H1 (cell line): ENCODE results near the gene RAB5B. TPM values are rescaled to one million over a fixed set of nuclear protein-coding genes. Genes with fewer than 3 reads are reported as not detected.

Experiments
- CTCF ChIA-PET: fragments of 300-600 bp; sonication (Branson Sonifier 250); formaldehyde crosslinking; loops from one replicate; lab custom pipeline; 2021; ENCODE audit not compliant: partially characterized antibody; lab: Charles Lee
- POLR2A ChIA-PET: fragments of 300-600 bp; sonication (Branson Sonifier 250); formaldehyde crosslinking; loops from one replicate; lab custom pipeline; 2021; ENCODE audit warnings: inconsistent platforms; ENCODE audit not compliant: partially characterized antibody; lab: Charles Lee
- DNase-seq, 2 experiments: peaks; one replicate each; pipeline versions ENCODE4 v3.0.0 to v3.0.0-alpha.2; 2010 to 2022; ENCODE audit warnings: low spot score in 2 of 2, low read depth in 1 of 2, mixed read lengths in 1 of 2
- FAIRE-seq: peaks from 2 replicates; lab custom pipeline; 2011; peaks lifted over from hg19 to GRCh38; lab: Jason Lieb, UNC
- H2AFZ ChIP-seq: 2 replicates; pipeline ENCODE4 v1.8.1; 2012; ENCODE audit warnings: low read length, inconsistent platforms
- H2AK5ac ChIP-seq: 2 replicates; pipeline ENCODE4 v1.6.1; 2013; ENCODE audit warnings: low read depth, low read length
- H2BK120ac ChIP-seq: replicated peaks from 2 replicates; pipeline ENCODE3; 2013; ENCODE audit warnings: low read depth, low read length, inconsistent platforms
- H2BK12ac ChIP-seq: 2 replicates; pipeline ENCODE4 v1.6.1; 2013; ENCODE audit warnings: low read depth, low read length
- H2BK15ac ChIP-seq: 2 replicates; pipeline ENCODE4 v1.6.1; 2013; ENCODE audit warnings: low read length
- H2BK20ac ChIP-seq: 2 replicates; pipeline ENCODE4 v1.6.1; 2013; ENCODE audit warnings: low read length
- H2BK5ac ChIP-seq: 2 replicates; pipeline ENCODE4 v1.6.1; 2013; ENCODE audit warnings: low read depth, low read length
- H3K14ac ChIP-seq: 2 replicates; pipeline ENCODE4 v1.6.1; 2013; ENCODE audit warnings: inconsistent platforms; ENCODE audit not compliant: insufficient read length
- H3K18ac ChIP-seq: 2 replicates; pipeline ENCODE4 v1.6.1; 2013; ENCODE audit warnings: low read length; ENCODE audit errors: extremely low read depth
- H3K23ac ChIP-seq: 2 replicates; pipeline ENCODE4 v1.6.1; 2013; ENCODE audit warnings: inconsistent platforms; ENCODE audit not compliant: insufficient read length
- H3K23me2 ChIP-seq: 2 replicates; pipeline ENCODE4 v1.6.1; 2013; ENCODE audit warnings: low read depth, low read length
- H3K27ac ChIP-seq: 2 replicates; pipeline ENCODE4 v1.6.1; 2011; ENCODE audit warnings: low read depth, low read length, inconsistent platforms
- H3K27me3 ChIP-seq, 4 experiments: replicated peaks in 1 of 4; 1 replicate in 1 of 4; 2 replicates in 3 of 4; pipeline versions ENCODE4 v1.6.1 to v1.8.1; 2011 to 2013; ENCODE audit warnings: low read length in 3 of 4, mild to moderate bottlenecking in 3 of 4, inconsistent platforms in 2 of 4, mixed read lengths in 2 of 4, moderate library complexity in 1 of 4; ENCODE audit not compliant: control insufficient read depth in 3 of 4, insufficient read depth in 3 of 4; ENCODE audit errors: extremely low read depth in 1 of 4
- H3K36me3 ChIP-seq, 4 experiments: 2 replicates each; pipeline versions ENCODE4 v1.6.1 to v1.8.1; 2011 to 2013; ENCODE audit warnings: mild to moderate bottlenecking in 4 of 4, low read length in 3 of 4, moderate library complexity in 2 of 4, control low read depth in 1 of 4, inconsistent platforms in 1 of 4; ENCODE audit not compliant: insufficient read depth in 4 of 4, control insufficient read depth in 2 of 4
- H3K4ac ChIP-seq: replicated peaks from 2 replicates; pipeline ENCODE3; 2013; ENCODE audit warnings: low read length, low read depth, mixed read lengths, inconsistent platforms; ENCODE audit not compliant: insufficient read length
- H3K4me1 ChIP-seq, 4 experiments: replicated peaks in 1 of 4; 1 replicate in 1 of 4; 2 replicates in 3 of 4; pipeline versions ENCODE4 v1.6.1 to v1.8.1; 2011 to 2013; ENCODE audit warnings: low read length in 3 of 4, inconsistent platforms in 2 of 4, mixed read lengths in 1 of 4; ENCODE audit not compliant: insufficient read depth in 4 of 4, control insufficient read depth in 3 of 4
- H3K4me2 ChIP-seq, 2 experiments: 2 replicates each; pipeline versions ENCODE4 v1.6.1 to v1.8.1; 2011 to 2013; ENCODE audit warnings: low read depth in 2 of 2, low read length in 2 of 2, control low read depth in 1 of 2, inconsistent platforms in 1 of 2, mild to moderate bottlenecking in 1 of 2; ENCODE audit not compliant: insufficient read depth in 1 of 2
- H3K4me3 ChIP-seq, 4 experiments: fragments of 200-600, 300-600 bp in 1 of 4; sonication (generic), shearing (Covaris generic), sonication (Bioruptor Twin) in 1 of 4; 2 replicates each; pipeline versions ENCODE4 v1.5.1 to v1.8.1; 2011 to 2016; ENCODE audit warnings: low read length in 4 of 4, low read depth in 3 of 4, control low read depth in 2 of 4, inconsistent platforms in 2 of 4, mild to moderate bottlenecking in 2 of 4, mixed read lengths in 1 of 4, moderate library complexity in 1 of 4; ENCODE audit not compliant: insufficient read depth in 2 of 4; ENCODE audit errors: extremely low read depth in 1 of 4
- H3K56ac ChIP-seq: replicated peaks from 2 replicates; pipeline ENCODE3; 2013; ENCODE audit warnings: low read depth, mild to moderate bottlenecking, mixed read lengths, low read length, inconsistent platforms; ENCODE audit not compliant: insufficient read length
- H3K79me1 ChIP-seq: 2 replicates; pipeline ENCODE4 v1.6.1; 2013; ENCODE audit warnings: low read depth, low read length, control low read depth
- H3K79me2 ChIP-seq, 2 experiments: 2 replicates each; pipeline versions ENCODE4 v1.6.1 to v1.8.1; 2012 to 2013; ENCODE audit warnings: low read length in 2 of 2, mild to moderate bottlenecking in 2 of 2, inconsistent platforms in 1 of 2; ENCODE audit not compliant: insufficient read depth in 2 of 2, control insufficient read depth in 1 of 2
- H3K9ac ChIP-seq, 4 experiments: replicated peaks in 1 of 4; 1 replicate in 1 of 4; 2 replicates in 3 of 4; pipeline versions ENCODE4 v1.6.1 to v1.8.1; 2011 to 2013; ENCODE audit warnings: low read depth in 3 of 4, low read length in 3 of 4, control low read depth in 2 of 4, mild to moderate bottlenecking in 2 of 4, moderate library complexity in 2 of 4, inconsistent platforms in 1 of 4; ENCODE audit errors: extremely low read depth in 1 of 4
- H3K9me3 ChIP-seq, 2 experiments: 2 replicates each; pipeline versions ENCODE4 v1.6.1 to v1.8.1; 2012 to 2013; ENCODE audit warnings: mild to moderate bottlenecking in 2 of 2, moderate library complexity in 2 of 2, control low read depth in 1 of 2, inconsistent platforms in 1 of 2, low read depth in 1 of 2, low read length in 1 of 2, mixed read lengths in 1 of 2; ENCODE audit not compliant: insufficient read depth in 2 of 2
- H4K20me1 ChIP-seq, 2 experiments: replicated peaks in 1 of 2; 2 replicates each; pipeline versions ENCODE3 to v1.8.1; 2011 to 2013; ENCODE audit warnings: inconsistent platforms in 2 of 2, low read length in 2 of 2, mild to moderate bottlenecking in 1 of 2; ENCODE audit not compliant: insufficient read depth in 2 of 2, control insufficient read depth in 1 of 2
- H4K5ac ChIP-seq: 2 replicates; pipeline ENCODE4 v1.6.1; 2013; ENCODE audit warnings: low read length, low read depth, mixed read lengths, inconsistent platforms; ENCODE audit not compliant: insufficient read length
- H4K8ac ChIP-seq: 2 replicates; pipeline ENCODE4 v1.8.0; 2013; ENCODE audit warnings: mild to moderate bottlenecking, moderate library complexity, low read length, inconsistent platforms; ENCODE audit not compliant: insufficient read depth; ENCODE audit errors: extremely low read depth
- H4K91ac ChIP-seq: replicated peaks from 2 replicates; pipeline ENCODE3; 2013; ENCODE audit warnings: low read length, mixed read lengths, inconsistent platforms; ENCODE audit not compliant: insufficient read length
- CBX5 ChIP-seq: fragments of 300-800, 300-1000 bp; sonication (generic); IDR thresholded peaks from 2 replicates; pipeline ENCODE4 v1.7.1; 2016; ENCODE audit warnings: antibody characterized with exemption, low read length, low read depth
- POLR2AphosphoS5 ChIP-seq: IDR thresholded peaks from 2 replicates; pipeline ENCODE4 v1.6.1; 2011; ENCODE audit warnings: low read depth, low read length
- SAP30 ChIP-seq: fragments of 300-600 bp; sonication (generic); IDR thresholded peaks from 2 replicates; pipeline ENCODE4 v1.7.1; 2012; ENCODE audit warnings: low read length, moderate library complexity, mild to moderate bottlenecking, inconsistent platforms; ENCODE audit not compliant: insufficient read depth, insufficient replicate concordance
- WGBS, 2 experiments: shearing (Covaris generic) in 1 of 2; methylation state at CpG; one replicate each; pipeline versions ENCODE4 v1.1.6 to v1.1.7; 2013 to 2015; ENCODE audit warnings: low lambda C conversion rate in 2 of 2, mixed read lengths in 2 of 2, inconsistent platforms in 1 of 2, low coverage in 1 of 2, missing lambda C conversion rate in 1 of 2; ENCODE audit not compliant: insufficient replicate concordance in 2 of 2, insufficient coverage in 1 of 2, insufficient read length in 1 of 2; ENCODE audit errors: extremely low coverage in 1 of 2, missing lambda C conversion rate in 1 of 2; 5-methylcytosine and 5-hydroxymethylcytosine counted together
- polyA plus RNA-seq, 7 experiments: library from polyadenylated mRNA; depleted of rRNA in 3 of 7; stranded (reverse) in 5 of 7; unstranded in 2 of 7; fragments of >200 nt in 5 of 7; fragments of 200-250 nt in 2 of 7; gene quantifications; 1 replicate in 5 of 7; 2 replicates in 1 of 7; 4 replicates in 1 of 7; pipeline versions ENCODE4 v1.2.1 to v1.2.3, GENCODE V29; 2011 to 2013; ENCODE audit warnings: missing spikeins in 2 of 7, mixed read lengths in 2 of 7
- total RNA-seq: library from RNA; stranded (reverse); fragmentation: NEBNext Ultra II Directional; extraction: Animal tissue kit (Norgen Biotek cat#: 25700); gene quantifications from 2 replicates; pipeline ENCODE4 v1.2.1, GENCODE V29; 2021

Gene RAB5B
- total and polyA plus RNA-seq, 2 of the 8 experiments (the other 6 are each of a cell fraction or from before 2014, with no cell fraction given) = 56.7 to 62.4 TPM

DNA sequence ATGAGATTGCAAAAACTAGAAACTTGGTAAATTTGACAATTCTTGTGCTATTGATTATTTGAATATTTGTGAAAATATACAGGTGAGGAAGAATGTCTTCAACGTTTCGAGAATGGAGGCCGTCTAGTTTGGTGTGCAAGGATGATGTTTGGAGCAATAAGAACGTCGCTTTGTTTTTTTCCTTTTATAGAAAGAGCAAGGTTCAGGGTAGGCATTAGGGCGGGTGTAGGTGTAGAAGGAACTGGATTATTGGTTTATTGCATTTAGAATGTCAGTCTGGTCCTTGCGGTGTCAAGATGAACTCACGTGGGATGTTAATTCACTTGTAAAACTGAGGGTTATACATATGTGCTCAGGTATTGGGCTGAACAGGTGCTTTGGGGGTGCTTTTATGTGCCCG is 69.0 kb downstream of the RAB5B start:
- H4K91ac ChIP-seq = no peak overlapping the region
- H2BK15ac ChIP-seq = no peak overlapping the region
- peaks cover 0 to 4% of the 10 kb centered on the region in 2 experiments for H4K20me1 ChIP-seq
- H3K18ac ChIP-seq = no peak overlapping the region
- H2AK5ac ChIP-seq = no peak overlapping the region
- no peak overlapping the region for H4K8ac ChIP-seq
- H3K56ac ChIP-seq = no peak overlapping the region
- peak overlapping the region; percentile 91 to 96 (median 94) for H3K9ac ChIP-seq
- H2BK5ac ChIP-seq = no peak overlapping the region
- ChIA-PET POLR2A (interaction anchor here (1.3 to 5.4 kb wide), 9 partner anchors 13 to 116 kb away, joined by 3 to 48 read pairs (median 25); partner anchors contain the start of genes IKZF4, MYL6, PA2G4 and PYM1), CTCF (interaction anchor here (1.0 kb wide), 1 partner anchor 9 kb away, joined by 3 read pairs; no protein-coding TSS in a partner anchor)
- H3K23me2 ChIP-seq = peaks cover 7% of the 10 kb centered on the region
- H3K4ac ChIP-seq = no peak overlapping the region
- no peak overlapping the region for H2BK120ac ChIP-seq
- H3K27me3 ChIP-seq = no peaks in the 10 kb centered on the region
- peak overlapping the region; percentile 72 to 91 for H3K4me2 ChIP-seq
- no peak overlapping the region for H3K14ac ChIP-seq
- H2BK12ac ChIP-seq = no peak overlapping the region
- WGBS, 2 experiments = 63% methylated on average over 9 of the region's 9 CpGs; no CpG with 5 or more reads in 1 of the 2 experiments
- peaks cover 6 to 19% of the 10 kb centered on the region in 2 experiments for H3K79me2 ChIP-seq
- no peaks in the 10 kb centered on the region for H3K9me3 ChIP-seq
- DNase-seq (no peak), FAIRE-seq (no peak)
- H4K5ac ChIP-seq = no peak overlapping the region
- H3K27ac ChIP-seq = 0 out of 2 replicates have a peak overlapping the region, but pooled peaks have one; percentile 29
- H2AFZ ChIP-seq = no peak overlapping the region
- H2BK20ac ChIP-seq = no peak overlapping the region
- TF ChIP-seq POLR2AphosphoS5 = no peak
- TF ChIP-seq SAP30 = peak; percentile 1
- TF ChIP-seq CBX5 = no peak
- peaks cover 0 to 12% (median 4%) of the 10 kb centered on the region in 4 experiments; a peak in 5 of 7 replicates for H3K4me1 ChIP-seq
- H3K36me3 ChIP-seq = peaks cover 13 to 30% (median 21%) of the 10 kb centered on the region in 4 experiments
- peaks cover 3% of the 10 kb centered on the region; the same call in 1 of the 2 replicates for H3K79me1 ChIP-seq
- H3K4me3 ChIP-seq = peak overlapping the region; percentile 73 to 95 (median 86)
- no peak overlapping the region for H3K23ac ChIP-seq

Other genes starting within 250 kb of the RAB5B start
- 440 and 460 TPM in 2 replicates for gene CD63, start 245.1 kb upstream of the RAB5B start, total RNA-seq
- gene CD63, start 245.1 kb upstream of the RAB5B start, polyA plus RNA-seq (2011; rRNA removed) = 525 and 526 TPM in 2 replicates
- gene GDF11, start 231.0 kb upstream of the RAB5B start, total RNA-seq = 15.1 and 18.2 TPM in 2 replicates
- 12.1 and 17.6 TPM in 2 replicates for gene GDF11, start 231.0 kb upstream of the RAB5B start, polyA plus RNA-seq (2011; rRNA removed)
- gene SARNP, start 156.4 kb upstream of the RAB5B start, total RNA-seq = 114 and 117 TPM in 2 replicates
- gene SARNP, start 156.4 kb upstream of the RAB5B start, polyA plus RNA-seq (2011; rRNA removed) = 140 and 226 TPM in 2 replicates
- gene ORMDL2, start 156.0 kb upstream of the RAB5B start, total RNA-seq = 34.1 and 39.0 TPM in 2 replicates
- 50.4 and 65.6 TPM in 2 replicates for gene ORMDL2, start 156.0 kb upstream of the RAB5B start, polyA plus RNA-seq (2011; rRNA removed)
- 32.3 and 34.3 TPM in 2 replicates for gene DNAJC14, start 144.5 kb upstream of the RAB5B start, total RNA-seq
- gene DNAJC14, start 144.5 kb upstream of the RAB5B start, polyA plus RNA-seq (2011; rRNA removed) = 14.7 and 18.5 TPM in 2 replicates
- gene MMP19, start 131.1 kb upstream of the RAB5B start, total RNA-seq = 2.6 and 2.7 TPM in 2 replicates
- gene MMP19, start 131.1 kb upstream of the RAB5B start, polyA plus RNA-seq (2011; rRNA removed) = 2.8 and 3.3 TPM in 2 replicates
- 58.5 and 58.9 TPM in 2 replicates for gene PYM1, start 46.2 kb upstream of the RAB5B start, total RNA-seq
- 37.3 and 38.7 TPM in 2 replicates for gene PYM1, start 46.2 kb upstream of the RAB5B start, polyA plus RNA-seq (2011; rRNA removed)
- 18.0 and 21.3 TPM in 2 replicates for gene DGKA, start 42.9 kb upstream of the RAB5B start, total RNA-seq
- gene DGKA, start 42.9 kb upstream of the RAB5B start, polyA plus RNA-seq (2011; rRNA removed) = 15.9 and 24.4 TPM in 2 replicates
- 120 and 128 TPM in 2 replicates for gene PMEL, start 8.0 kb upstream of the RAB5B start, total RNA-seq
- 382 and 467 TPM in 2 replicates for gene PMEL, start 8.0 kb upstream of the RAB5B start, polyA plus RNA-seq (2011; rRNA removed)
- 41.7 and 42.5 TPM in 2 replicates for gene CDK2, start 7.2 kb upstream of the RAB5B start, total RNA-seq
- 39.4 and 41.6 TPM in 2 replicates for gene CDK2, start 7.2 kb upstream of the RAB5B start, polyA plus RNA-seq (2011; rRNA removed)
- 22.5 and 23.1 TPM in 2 replicates for gene SUOX, start 23.2 kb downstream of the RAB5B start, total RNA-seq
- gene SUOX, start 23.2 kb downstream of the RAB5B start, polyA plus RNA-seq (2011; rRNA removed) = 26.8 and 31.3 TPM in 2 replicates
- gene IKZF4, start 47.0 kb downstream of the RAB5B start, total RNA-seq = 12.5 and 13.3 TPM in 2 replicates
- gene IKZF4, start 47.0 kb downstream of the RAB5B start, polyA plus RNA-seq (2011; rRNA removed) = 8.0 and 12.9 TPM in 2 replicates
- 53.4 and 64.3 TPM in 2 replicates for gene RPS26, start 67.8 kb downstream of the RAB5B start, total RNA-seq
- 1,236 and 1,922 TPM in 2 replicates for gene RPS26, start 67.8 kb downstream of the RAB5B start, polyA plus RNA-seq (2011; rRNA removed)
- gene ERBB3, start 106.1 kb downstream of the RAB5B start, total RNA-seq = 49.2 and 52.4 TPM in 2 replicates
- gene ERBB3, start 106.1 kb downstream of the RAB5B start, polyA plus RNA-seq (2011; rRNA removed) = 33.9 and 43.4 TPM in 2 replicates
- gene PA2G4, start 130.5 kb downstream of the RAB5B start, total RNA-seq = 237 and 242 TPM in 2 replicates
- 100 and 159 TPM in 2 replicates for gene PA2G4, start 130.5 kb downstream of the RAB5B start, polyA plus RNA-seq (2011; rRNA removed)
- gene RPL41, start 142.6 kb downstream of the RAB5B start, total RNA-seq = 4,440 and 4,619 TPM in 2 replicates
- 10,552 and 16,488 TPM in 2 replicates for gene RPL41, start 142.6 kb downstream of the RAB5B start, polyA plus RNA-seq (2011; rRNA removed)
- 11.2 and 12.5 TPM in 2 replicates for gene ZC3H10, start 144.2 kb downstream of the RAB5B start, total RNA-seq
- gene ZC3H10, start 144.2 kb downstream of the RAB5B start, polyA plus RNA-seq (2011; rRNA removed) = 4.0 and 5.1 TPM in 2 replicates
- gene ESYT1, start 154.2 kb downstream of the RAB5B start, total RNA-seq = 85.1 and 86.9 TPM in 2 replicates
- 165 and 174 TPM in 2 replicates for gene ESYT1, start 154.2 kb downstream of the RAB5B start, polyA plus RNA-seq (2011; rRNA removed)
- 162 and 163 TPM in 2 replicates for gene MYL6B, start 178.5 kb downstream of the RAB5B start, total RNA-seq
- gene MYL6B, start 178.5 kb downstream of the RAB5B start, polyA plus RNA-seq (2011; rRNA removed) = 146 and 202 TPM in 2 replicates
- gene MYL6, start 184.3 kb downstream of the RAB5B start, total RNA-seq = 1,130 and 1,137 TPM in 2 replicates
- gene MYL6, start 184.3 kb downstream of the RAB5B start, polyA plus RNA-seq (2011; rRNA removed) = 1,664 and 2,279 TPM in 2 replicates
- 66.3 and 78.5 TPM in 2 replicates for gene SMARCC2, start 215.4 kb downstream of the RAB5B start, total RNA-seq
- 33.9 and 40.5 TPM in 2 replicates for gene SMARCC2, start 215.4 kb downstream of the RAB5B start, polyA plus RNA-seq (2011; rRNA removed)
- gene RNF41, start 247.8 kb downstream of the RAB5B start, total RNA-seq = 55.0 and 55.5 TPM in 2 replicates
- 98.6 and 127 TPM in 2 replicates for gene RNF41, start 247.8 kb downstream of the RAB5B start, polyA plus RNA-seq (2011; rRNA removed)